Measurements from ENCODE around the gene TMEM185B.

The TMEM185B gene

GRCh38 chr2:120209427-120210269, 13.6 kb downstream of the TMEM185B start:
- H3K27me3 ChIP-seq (ENCODE audit: insufficient read depth, poor library complexity, severe bottlenecking) = no peaks in the 10 kb centered on the region

GRCh38 chr2:120208381-120209353, 14.5 kb downstream of the TMEM185B start:
- no peak for DNase-seq (ENCODE audit: low read depth in 1 of 2, low spot score in 1 of 2)
- no peaks in the 10 kb centered on the region for H3K27me3 ChIP-seq (ENCODE audit: insufficient read depth, poor library complexity, severe bottlenecking)
- TF ChIP-seq REST (IDR thresholded peaks at IDR 0.05; ENCODE audit: insufficient replicate concordance, low read depth) = no peak
- no peak for TF ChIP-seq CTCF (IDR thresholded peaks at IDR 0.05; ENCODE audit: insufficient read depth, low read length)
- no peak for TF ChIP-seq SPI1 (IDR thresholded peaks at IDR 0.05; ENCODE audit: borderline replicate concordance, low read depth)
- no peak for TF ChIP-seq GABPA (IDR thresholded peaks at IDR 0.05; ENCODE audit: low read depth)
- no peak for TF ChIP-seq POLR2AphosphoS5 (IDR thresholded peaks at IDR 0.05; ENCODE audit: low read depth)
- no peak overlapping the region for H3K27ac ChIP-seq (replicated peaks)
- H3K4me3 ChIP-seq (replicated peaks; ENCODE audit: insufficient read depth, low read length) = no peak overlapping the region

More at GRCh38 chr2:120209427-120210269, 13.6 kb downstream of the TMEM185B start:
- DNase-seq (ENCODE audit: low read depth in 1 of 2, low spot score in 1 of 2) = no peak
- no peak overlapping the region for H3K4me3 ChIP-seq (replicated peaks; ENCODE audit: insufficient read depth, low read length)
- H3K27ac ChIP-seq (replicated peaks) = no peak overlapping the region
- no peak for TF ChIP-seq GABPA (IDR thresholded peaks at IDR 0.05; ENCODE audit: low read depth)
- TF ChIP-seq REST (IDR thresholded peaks at IDR 0.05; ENCODE audit: insufficient replicate concordance, low read depth) = no peak
- TF ChIP-seq CTCF (IDR thresholded peaks at IDR 0.05; ENCODE audit: insufficient read depth, low read length) = no peak
- no peak for TF ChIP-seq SPI1 (IDR thresholded peaks at IDR 0.05; ENCODE audit: borderline replicate concordance, low read depth)
- no peak for TF ChIP-seq POLR2AphosphoS5 (IDR thresholded peaks at IDR 0.05; ENCODE audit: low read depth)

- DNase-seq (ENCODE audit: low read depth in 1 of 2, low spot score in 1 of 2) = no peak
Observed at GRCh38 chr2:120206022-120206581, 17.1 kb downstream of the TMEM185B start.

More at GRCh38 chr2:120206022-120206581, 17.1 kb downstream of the TMEM185B start:
- no peak for TF ChIP-seq SPI1 (IDR thresholded peaks at IDR 0.05; ENCODE audit: borderline replicate concordance, low read depth)
- no peak for TF ChIP-seq POLR2AphosphoS5 (IDR thresholded peaks at IDR 0.05; ENCODE audit: low read depth)
- TF ChIP-seq CTCF (IDR thresholded peaks at IDR 0.05; ENCODE audit: insufficient read depth, low read length) = no peak
- no peak for TF ChIP-seq GABPA (IDR thresholded peaks at IDR 0.05; ENCODE audit: low read depth)
- TF ChIP-seq REST (IDR thresholded peaks at IDR 0.05; ENCODE audit: insufficient replicate concordance, low read depth) = no peak
- Histone ChIP-seq H3K27me3 (ENCODE audit: insufficient read depth, poor library complexity, severe bottlenecking) (no peaks in the 10 kb centered on the region), H3K4me3 (replicated peaks; ENCODE audit: insufficient read depth, low read length) (no peak overlapping the region), H3K27ac (replicated peaks) (no peak overlapping the region)

All from HL-60 (cell line).